ENCODE results near the gene RSPO1.

DNA sequence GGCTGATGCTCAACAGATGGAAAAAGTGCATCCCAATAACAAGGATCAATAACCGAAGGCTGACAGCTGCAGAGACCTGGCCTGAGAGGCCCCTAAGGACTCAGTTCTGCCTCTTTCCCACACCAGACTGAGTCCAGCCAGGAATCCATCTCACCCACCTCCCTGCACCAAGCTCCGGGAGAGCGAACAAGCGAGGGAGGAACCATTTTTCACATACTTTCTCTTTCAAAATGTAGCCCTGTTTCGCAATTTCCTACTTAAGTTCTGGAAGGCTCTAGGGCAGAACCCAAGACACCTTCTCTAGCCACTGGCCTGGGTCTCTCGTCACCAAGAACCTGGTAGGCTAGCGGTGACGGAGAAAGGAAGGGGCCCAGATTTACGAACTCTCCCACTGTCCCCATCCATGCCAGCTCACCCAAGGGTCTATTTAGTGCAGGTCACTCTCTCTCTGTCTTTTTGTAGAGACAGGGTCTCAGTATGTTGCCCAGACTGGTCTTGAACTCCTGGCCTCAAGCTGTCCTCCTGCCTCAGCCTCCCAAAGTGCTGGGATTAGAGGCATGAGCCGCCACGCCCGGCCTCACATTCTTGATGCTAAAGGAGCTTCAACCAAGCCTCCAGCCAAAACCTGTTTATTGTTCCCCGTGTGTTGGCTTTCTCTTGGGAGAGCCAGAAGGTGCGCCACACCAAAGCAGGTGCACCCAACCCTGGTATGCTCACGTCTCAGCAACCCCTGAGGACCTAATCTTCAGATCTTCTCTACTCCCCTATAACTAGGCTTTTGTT is 28.0 kb downstream of the RSPO1 start:
- TF ChIP-seq, protein P1, sequence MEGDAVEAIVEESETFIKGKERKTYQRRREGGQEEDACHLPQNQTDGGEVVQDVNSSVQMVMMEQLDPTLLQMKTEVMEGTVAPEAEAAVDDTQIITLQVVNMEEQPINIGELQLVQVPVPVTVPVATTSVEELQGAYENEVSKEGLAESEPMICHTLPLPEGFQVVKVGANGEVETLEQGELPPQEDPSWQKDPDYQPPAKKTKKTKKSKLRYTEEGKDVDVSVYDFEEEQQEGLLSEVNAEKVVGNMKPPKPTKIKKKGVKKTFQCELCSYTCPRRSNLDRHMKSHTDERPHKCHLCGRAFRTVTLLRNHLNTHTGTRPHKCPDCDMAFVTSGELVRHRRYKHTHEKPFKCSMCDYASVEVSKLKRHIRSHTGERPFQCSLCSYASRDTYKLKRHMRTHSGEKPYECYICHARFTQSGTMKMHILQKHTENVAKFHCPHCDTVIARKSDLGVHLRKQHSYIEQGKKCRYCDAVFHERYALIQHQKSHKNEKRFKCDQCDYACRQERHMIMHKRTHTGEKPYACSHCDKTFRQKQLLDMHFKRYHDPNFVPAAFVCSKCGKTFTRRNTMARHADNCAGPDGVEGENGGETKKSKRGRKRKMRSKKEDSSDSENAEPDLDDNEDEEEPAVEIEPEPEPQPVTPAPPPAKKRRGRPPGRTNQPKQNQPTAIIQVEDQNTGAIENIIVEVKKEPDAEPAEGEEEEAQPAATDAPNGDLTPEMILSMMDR (IDR thresholded peaks at IDR 0.05; ENCODE audit: insufficient read depth, low read depth, low read length): no peak
- TF ChIP-seq EZH2 (IDR thresholded peaks at IDR 0.05; ENCODE audit: insufficient read depth, low read length): no peak

Data from astrocyte (in vitro differentiated cells and primary cell).